Mucosa of stomach (tissue), 1 donor: ENCODE measurements around the gene ITGA6.
A peak's percentile ranks its signal among the peaks of the same experiment; 100 is the strongest.

Source experiments
- H3K27me3 ChIP-seq: one replicate; pipeline ENCODE4 v1.7.0; 2013; ENCODE audit warnings: mild to moderate bottlenecking, low read length; ENCODE audit not compliant: control insufficient read depth, insufficient read depth
- H3K36me3 ChIP-seq: one replicate; pipeline ENCODE4 v1.7.0; 2013; ENCODE audit warnings: low read length; ENCODE audit not compliant: control insufficient read depth, insufficient read depth
- H3K4me1 ChIP-seq: one replicate; pipeline ENCODE4 v1.7.0; 2013; ENCODE audit warnings: mild to moderate bottlenecking, low read length; ENCODE audit not compliant: control insufficient read depth, insufficient read depth
- H3K4me3 ChIP-seq: one replicate; pipeline ENCODE4 v1.7.0; 2013; ENCODE audit warnings: low read length
- H3K9ac ChIP-seq: one replicate; pipeline ENCODE4 v1.7.0; 2013; ENCODE audit warnings: mild to moderate bottlenecking, low read length, moderate library complexity
- H3K9me3 ChIP-seq: one replicate; pipeline ENCODE4 v1.7.0; 2013; ENCODE audit warnings: mild to moderate bottlenecking, low read length, moderate library complexity; ENCODE audit not compliant: control insufficient read depth
- donor health status: Pancreatic carcinoma.

ITGA6 gene

GRCh38 chr2:172448544-172449267, 21.3 kb downstream of the ITGA6 start:
- Histone ChIP-seq H3K4me1 (peaks cover 44% of the 10 kb centered on the region), H3K9ac (no peak overlapping the region), H3K27me3 (no peaks in the 10 kb centered on the region), H3K9me3 (no peaks in the 10 kb centered on the region), H3K4me3 (no peak overlapping the region), H3K36me3 (no peaks in the 10 kb centered on the region)

GRCh38 chr2:172449911-172450550, 22.6 kb downstream of the ITGA6 start:
- no peaks in the 10 kb centered on the region for H3K9me3 ChIP-seq
- peaks cover 50% of the 10 kb centered on the region for H3K4me1 ChIP-seq
- H3K4me3 ChIP-seq = no peak overlapping the region
- no peaks in the 10 kb centered on the region for H3K36me3 ChIP-seq
- H3K27me3 ChIP-seq = no peaks in the 10 kb centered on the region
- H3K9ac ChIP-seq = no peak overlapping the region

- Histone ChIP-seq H3K4me3 (no peak overlapping the region), H3K9ac (no peak overlapping the region), H3K9me3 (no peaks in the 10 kb centered on the region), H3K36me3 (no peaks in the 10 kb centered on the region), H3K27me3 (no peaks in the 10 kb centered on the region), H3K4me1 (peaks cover 54% of the 10 kb centered on the region)
Measured at GRCh38 chr2:172451923-172452322, 24.5 kb downstream of the ITGA6 start.

- Histone ChIP-seq H3K27me3 (no peaks in the 10 kb centered on the region), H3K4me1 (peaks cover 53% of the 10 kb centered on the region)
Measured at GRCh38 chr2:172452845-172453244, 25.5 kb downstream of the ITGA6 start.

GRCh38 chr2:172454404-172455120, 27.2 kb downstream of the ITGA6 start:
- no peak overlapping the region for H3K4me3 ChIP-seq
- no peak overlapping the region for H3K9ac ChIP-seq
- H3K9me3 ChIP-seq = no peaks in the 10 kb centered on the region
- no peaks in the 10 kb centered on the region for H3K36me3 ChIP-seq
- H3K27me3 ChIP-seq = no peaks in the 10 kb centered on the region
- peaks cover 45% of the 10 kb centered on the region for H3K4me1 ChIP-seq

More at GRCh38 chr2:172452845-172453244, 25.5 kb downstream of the ITGA6 start:
- Histone ChIP-seq H3K4me3 (no peak overlapping the region), H3K9ac (no peak overlapping the region), H3K9me3 (no peaks in the 10 kb centered on the region), H3K36me3 (no peaks in the 10 kb centered on the region)

GRCh38 chr2:172455121-172455515, 27.7 kb downstream of the ITGA6 start:
- Histone ChIP-seq H3K9me3 (no peaks in the 10 kb centered on the region), H3K9ac (no peak overlapping the region), H3K27me3 (no peaks in the 10 kb centered on the region), H3K4me1 (peaks cover 42% of the 10 kb centered on the region), H3K4me3 (no peak overlapping the region), H3K36me3 (no peaks in the 10 kb centered on the region)

GRCh38 chr2:172456002-172456401, 28.6 kb downstream of the ITGA6 start:
- Histone ChIP-seq H3K36me3 (no peaks in the 10 kb centered on the region), H3K4me1 (peaks cover 44% of the 10 kb centered on the region), H3K9me3 (no peaks in the 10 kb centered on the region), H3K9ac (peak overlapping the region; percentile 33), H3K4me3 (no peak overlapping the region), H3K27me3 (no peaks in the 10 kb centered on the region)

- no peak overlapping the region for H3K4me3 ChIP-seq
- peaks cover 60% of the 10 kb centered on the region for H3K4me1 ChIP-seq
- no peaks in the 10 kb centered on the region for H3K27me3 ChIP-seq
- no peaks in the 10 kb centered on the region for H3K36me3 ChIP-seq
- H3K9me3 ChIP-seq = no peaks in the 10 kb centered on the region
- no peak overlapping the region for H3K9ac ChIP-seq
Measured at GRCh38 chr2:172457536-172457935, 30.1 kb downstream of the ITGA6 start.

GRCh38 chr2:172458561-172459124, 31.3 kb downstream of the ITGA6 start:
- H3K27me3 ChIP-seq = no peaks in the 10 kb centered on the region
- H3K9me3 ChIP-seq = no peaks in the 10 kb centered on the region
- peaks cover 65% of the 10 kb centered on the region for H3K4me1 ChIP-seq
- no peak overlapping the region for H3K4me3 ChIP-seq
- H3K36me3 ChIP-seq = no peaks in the 10 kb centered on the region
- H3K9ac ChIP-seq = no peak overlapping the region

- Histone ChIP-seq H3K9ac (no peak overlapping the region), H3K4me3 (no peak overlapping the region), H3K27me3 (no peaks in the 10 kb centered on the region), H3K4me1 (peaks cover 65% of the 10 kb centered on the region), H3K9me3 (no peaks in the 10 kb centered on the region), H3K36me3 (no peaks in the 10 kb centered on the region)
Measured at GRCh38 chr2:172460780-172461201, 33.4 kb downstream of the ITGA6 start.

GRCh38 chr2:172461591-172462372, 34.4 kb downstream of the ITGA6 start:
- Histone ChIP-seq H3K9ac (peak overlapping the region; percentile 27), H3K4me3 (peak overlapping the region; percentile 10), H3K27me3 (no peaks in the 10 kb centered on the region), H3K36me3 (no peaks in the 10 kb centered on the region), H3K4me1 (peaks cover 56% of the 10 kb centered on the region), H3K9me3 (no peaks in the 10 kb centered on the region)
